Mammary epithelial cell (primary cell): ENCODE measurements around the gene ARG2.

Source experiments
- CTCF ChIP-seq, 2 donors: IDR thresholded peaks in 1 of 2; conservative IDR thresholded peaks in 1 of 2; 2 replicates each; pipeline ENCODE4 v1.5.1; 2011 to 2012; ENCODE audit warnings: inconsistent platforms in 2 of 2, low read length in 2 of 2, mild to moderate bottlenecking in 2 of 2, control low read depth in 1 of 2, low read depth in 1 of 2; ENCODE audit not compliant: insufficient read depth in 1 of 2; ENCODE audit errors: extremely low read depth in 1 of 2
- EZH2 ChIP-seq: IDR thresholded peaks from 2 replicates; pipeline ENCODE4 v1.6.1; 2012; ENCODE audit warnings: low read length, inconsistent platforms, borderline replicate concordance

GRCh38 chr14:67683842-67684241, 64.1 kb downstream of the ARG2 start:
- TF ChIP-seq CTCF (conservative IDR thresholded peaks at IDR 0.05 in 1 of 2, IDR thresholded peaks at IDR 0.05 in 1 of 2; ENCODE audit: extremely low read depth in 1 of 2, insufficient read depth in 1 of 2, low read depth in 1 of 2, low read length in 2 of 2) (no peak), EZH2 (no peak)
